ENCODE data around the gene TMEM143. TPM values are rescaled to one million over a fixed set of nuclear protein-coding genes. Genes with fewer than 3 reads are reported as not detected.

TMEM143 gene
- total and polyA plus RNA-seq, 10 of the 15 experiments (the other 5 are each of a cell fraction or from before 2014, with no cell fraction given), result 1.5 to 19.5 (median 10.1) TPM

GRCh38 chr19:48301886-48302599, 61.7 kb downstream of the TMEM143 start:
- Histone ChIP-seq H2AFZ (ENCODE audit: control insufficient read depth, low read depth, low read length) (no peak overlapping the region), H3K27me3 (replicated peaks in 1 of 2; ENCODE audit: control insufficient read depth in 2 of 2, insufficient read depth in 2 of 2, low read length in 1 of 2) (no peaks in the 10 kb centered on the region; a peak in 1 of 4 replicates), H3K27ac (ENCODE audit: control insufficient read depth, insufficient read depth) (no peak overlapping the region), H4K20me1 (ENCODE audit: control insufficient read depth, insufficient read depth) (no peaks in the 10 kb centered on the region), H3K4me2 (ENCODE audit: control insufficient read depth, insufficient read depth) (no peak overlapping the region), H3K4me3 (no peak overlapping the region), H3K36me3 (ENCODE audit: control insufficient read depth in 2 of 2, insufficient read depth in 2 of 2, low read length in 1 of 2) (no peaks in the 10 kb centered on the region), H3K9ac (ENCODE audit: control insufficient read depth, insufficient read depth, low read length) (no peak overlapping the region), H3K9me3 (replicated peaks; ENCODE audit: control insufficient read depth, insufficient read depth, low read length) (no peaks in the 10 kb centered on the region), H3K4me1 (ENCODE audit: control insufficient read depth, insufficient read depth, low read length) (no peaks in the 10 kb centered on the region), H3K79me2 (ENCODE audit: control insufficient read depth, insufficient read depth, low read length) (no peaks in the 10 kb centered on the region)
- POLR2A ChIA-PET, result no interaction called here
- RAD21 ChIA-PET (ENCODE audit: unreplicated experiment), result no interaction called here
- CTCF ChIA-PET, result no interaction called here
- no TSS peak for BruUV-seq (replicated peaks)
- no peak for DNase-seq (ENCODE audit: low read depth, low spot score)
- intact Hi-C loops (cut with micrococcal nuclease; ENCODE audit: unreplicated experiment), result no loop called here
- in situ Hi-C loops (cut with MboI), result no loop called here
- no peak for ATAC-seq
- FAIRE-seq, result no peak
- SMC1A ChIA-PET (ENCODE audit: uncharacterized antibody, unreplicated experiment), result no interaction called here
- WGBS (ENCODE audit: insufficient coverage, insufficient replicate concordance, low lambda C conversion rate, missing lambda C conversion rate), result 0% methylated on average over 1 of the region's 1 CpG
- TF ChIP-seq, protein P1, sequence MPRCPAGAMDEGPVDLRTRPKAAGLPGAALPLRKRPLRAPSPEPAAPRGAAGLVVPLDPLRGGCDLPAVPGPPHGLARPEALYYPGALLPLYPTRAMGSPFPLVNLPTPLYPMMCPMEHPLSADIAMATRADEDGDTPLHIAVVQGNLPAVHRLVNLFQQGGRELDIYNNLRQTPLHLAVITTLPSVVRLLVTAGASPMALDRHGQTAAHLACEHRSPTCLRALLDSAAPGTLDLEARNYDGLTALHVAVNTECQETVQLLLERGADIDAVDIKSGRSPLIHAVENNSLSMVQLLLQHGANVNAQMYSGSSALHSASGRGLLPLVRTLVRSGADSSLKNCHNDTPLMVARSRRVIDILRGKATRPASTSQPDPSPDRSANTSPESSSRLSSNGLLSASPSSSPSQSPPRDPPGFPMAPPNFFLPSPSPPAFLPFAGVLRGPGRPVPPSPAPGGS (IDR thresholded peaks at IDR 0.05; ENCODE audit: borderline replicate concordance, insufficient read depth, low read depth, low read length, poor library complexity, severe bottlenecking), result no peak
- TF ChIP-seq EED (IDR thresholded peaks at IDR 0.05; ENCODE audit: low read depth), result no peak
- no peak for TF ChIP-seq RELA (IDR thresholded peaks at IDR 0.05; ENCODE audit: borderline replicate concordance, partially characterized antibody)
- no peak for TF ChIP-seq TAF1 (IDR thresholded peaks at IDR 0.05; ENCODE audit: borderline replicate concordance, low read depth, low read length)
- no peak for TF ChIP-seq ZNF274 (IDR thresholded peaks at IDR 0.05; ENCODE audit: insufficient read depth, insufficient read length)
- TF ChIP-seq CBX5 (IDR thresholded peaks at IDR 0.05; ENCODE audit: low read depth), result no peak
- no peak for TF ChIP-seq SMAD1 (IDR thresholded peaks at IDR 0.05; ENCODE audit: low read depth, partially characterized antibody)
- no peak for TF ChIP-seq HDAC6 (IDR thresholded peaks at IDR 0.05; ENCODE audit: unreplicated experiment)
- no peak for TF ChIP-seq BCLAF1 (IDR thresholded peaks at IDR 0.05)
- no peak for TF ChIP-seq MTA3 (IDR thresholded peaks at IDR 0.05; ENCODE audit: borderline replicate concordance, low read length)
- no peak for TF ChIP-seq TCF12 (IDR thresholded peaks at IDR 0.05; ENCODE audit: low read depth, low read length)
- no peak for TF ChIP-seq E2F8 (IDR thresholded peaks at IDR 0.05; ENCODE audit: low read depth, partially characterized antibody)
- TF ChIP-seq HDAC2 (IDR thresholded peaks at IDR 0.05), result no peak
- no peak for TF ChIP-seq BCL11A (IDR thresholded peaks at IDR 0.05; ENCODE audit: low read depth, low read length)

Measured in GM12878 (cell line).